ENCODE data around the gene HEXA. TPM values are rescaled to one million over a fixed set of nuclear protein-coding genes. Genes with fewer than 3 reads are reported as not detected.

The HEXA gene
- total and polyA plus RNA-seq, 9 of the 15 experiments (the other 6 are each of a cell fraction or from before 2014, with no cell fraction given), result 22.2 to 136 (median 68.9) TPM

DNA sequence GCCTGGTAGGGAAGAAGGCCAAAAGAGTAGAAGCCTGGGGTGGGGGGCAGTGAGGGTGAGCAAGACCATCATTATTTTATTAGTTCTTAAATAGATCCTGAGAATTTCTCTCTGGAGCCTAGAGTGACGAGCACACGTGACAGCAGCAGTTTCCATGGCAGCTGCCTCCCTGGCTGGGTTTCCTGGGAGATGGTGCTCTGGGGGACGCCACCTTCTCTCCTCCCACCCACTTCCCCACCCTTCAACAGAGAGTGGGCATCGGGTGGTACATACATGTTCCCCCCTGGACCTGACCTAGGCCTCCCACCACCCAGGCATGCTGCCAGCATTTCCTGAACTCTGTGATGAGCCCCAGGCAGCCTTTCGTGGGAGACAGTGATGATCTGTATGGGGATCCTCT is 68.8 kb downstream of the HEXA start (continued):
- no peak for TF ChIP-seq NR4A1 (CRISPR knock-in tag; IDR thresholded peaks at IDR 0.05)
- TF ChIP-seq NR4A1 (tag; IDR thresholded peaks at IDR 0.05), result no peak
- no peak for TF ChIP-seq FOSL1 (tag; conservative IDR thresholded peaks at IDR 0.05)
- no peak for TF ChIP-seq POLR3G (IDR thresholded peaks at IDR 0.05; ENCODE audit: extremely low read depth, insufficient read length, insufficient replicate concordance)
- no peak for TF ChIP-seq CHCHD3 (CRISPR knock-in tag; IDR thresholded peaks at IDR 0.05)
- TF ChIP-seq SMARCE1 (IDR thresholded peaks at IDR 0.05), result no peak
- TF ChIP-seq CREM (IDR thresholded peaks at IDR 0.05; ENCODE audit: low read depth), result no peak
- no peak for TF ChIP-seq XRCC5 (IDR thresholded peaks at IDR 0.05; ENCODE audit: low read depth, low read length)
- TF ChIP-seq ARID1B (IDR thresholded peaks at IDR 0.05), result no peak
- no peak for TF ChIP-seq ZNF77 (CRISPR knock-in tag; IDR thresholded peaks at IDR 0.05)

GRCh38 chr15:72306211-72306785 is 69.5 kb downstream of the HEXA start:
- 2% methylated on average over 9 of the region's 10 CpGs for WGBS (ENCODE audit: insufficient coverage, low coverage, missing lambda C conversion rate)
- H3K9me3 ChIP-seq (replicated peaks; ENCODE audit: control insufficient read depth, insufficient read depth, low read depth, low read length), result no peaks in the 10 kb centered on the region
- CTCF ChIA-PET (ENCODE audit: low intra/inter-chr PET ratio), result no interaction called here
- in situ Hi-C loops (cut with MboI) (loop anchor here (25.0 kb wide), 3 partner anchors 781 to 1781 kb away; partner anchors contain the start of gene GOLGA6A), intact Hi-C loops (cut with micrococcal nuclease) (no loop called here)
- POLR2A ChIA-PET, result interaction anchor here (0.6 to 0.9 kb wide), 4 partner anchors 13 to 386 kb away, joined by 3 read pairs; no protein-coding TSS in a partner anchor
- H3K36me3 ChIP-seq (ENCODE audit: control insufficient read depth, insufficient read depth, low read length), result no peaks in the 10 kb centered on the region
- peak in 3 of 4 experiments; percentile 23 to 45 (median 39) for DNase-seq (ENCODE audit: extremely low read depth in 1 of 4, low spot score in 3 of 4)
- no peaks in the 10 kb centered on the region for H3K4me1 ChIP-seq (replicated peaks in 1 of 2; ENCODE audit: control insufficient read depth in 2 of 2, insufficient read depth in 2 of 2, low read length in 2 of 2)
- no peaks in the 10 kb centered on the region for H3K9me1 ChIP-seq (ENCODE audit: control insufficient read depth, insufficient read depth, low read length)
- no peak overlapping the region for H3K27ac ChIP-seq (ENCODE audit: extremely low read depth, low read depth, low read length)
- peak; percentile 47; the same call in 2 of the 3 replicates for ATAC-seq
- FAIRE-seq, result no peak
- no peaks in the 10 kb centered on the region for H3K79me2 ChIP-seq (ENCODE audit: control insufficient read depth, insufficient read depth, low read length)
- no peak overlapping the region for H3K4me3 ChIP-seq
- H3K27me3 ChIP-seq (ENCODE audit: control insufficient read depth in 2 of 2, insufficient read depth in 2 of 2, low read length in 2 of 2), result peaks cover 19 to 34% of the 10 kb centered on the region in 2 experiments
- no peak overlapping the region for H2AFZ ChIP-seq (ENCODE audit: low read depth, low read length)
- no TSS peak for BruUV-seq (replicated peaks)
- H4K20me1 ChIP-seq (replicated peaks; ENCODE audit: control insufficient read depth, insufficient read depth, low read length), result no peaks in the 10 kb centered on the region; the same call in 1 of the 2 replicates
- H3K9ac ChIP-seq (ENCODE audit: insufficient read depth in 1 of 2, low read depth in 2 of 2, low read length in 2 of 2), result no peak overlapping the region
- H3K4me2 ChIP-seq (ENCODE audit: insufficient read depth, low read length), result no peak overlapping the region
- TF ChIP-seq CBX5 (IDR thresholded peaks at IDR 0.05; ENCODE audit: borderline replicate concordance, low read depth), result no peak
- TF ChIP-seq MTA3 (IDR thresholded peaks at IDR 0.05; ENCODE audit: borderline replicate concordance), result no peak
- no peak for TF ChIP-seq ZNF551 (CRISPR knock-in tag; IDR thresholded peaks at IDR 0.05)
- peak; percentile 67 for TF ChIP-seq NEUROD1 (IDR thresholded peaks at IDR 0.05; ENCODE audit: borderline replicate concordance, low read depth, low read length, partially characterized antibody)
- TF ChIP-seq SP1 (CRISPR knock-in tag; IDR thresholded peaks at IDR 0.05), result no peak
- TF ChIP-seq, protein P1, sequence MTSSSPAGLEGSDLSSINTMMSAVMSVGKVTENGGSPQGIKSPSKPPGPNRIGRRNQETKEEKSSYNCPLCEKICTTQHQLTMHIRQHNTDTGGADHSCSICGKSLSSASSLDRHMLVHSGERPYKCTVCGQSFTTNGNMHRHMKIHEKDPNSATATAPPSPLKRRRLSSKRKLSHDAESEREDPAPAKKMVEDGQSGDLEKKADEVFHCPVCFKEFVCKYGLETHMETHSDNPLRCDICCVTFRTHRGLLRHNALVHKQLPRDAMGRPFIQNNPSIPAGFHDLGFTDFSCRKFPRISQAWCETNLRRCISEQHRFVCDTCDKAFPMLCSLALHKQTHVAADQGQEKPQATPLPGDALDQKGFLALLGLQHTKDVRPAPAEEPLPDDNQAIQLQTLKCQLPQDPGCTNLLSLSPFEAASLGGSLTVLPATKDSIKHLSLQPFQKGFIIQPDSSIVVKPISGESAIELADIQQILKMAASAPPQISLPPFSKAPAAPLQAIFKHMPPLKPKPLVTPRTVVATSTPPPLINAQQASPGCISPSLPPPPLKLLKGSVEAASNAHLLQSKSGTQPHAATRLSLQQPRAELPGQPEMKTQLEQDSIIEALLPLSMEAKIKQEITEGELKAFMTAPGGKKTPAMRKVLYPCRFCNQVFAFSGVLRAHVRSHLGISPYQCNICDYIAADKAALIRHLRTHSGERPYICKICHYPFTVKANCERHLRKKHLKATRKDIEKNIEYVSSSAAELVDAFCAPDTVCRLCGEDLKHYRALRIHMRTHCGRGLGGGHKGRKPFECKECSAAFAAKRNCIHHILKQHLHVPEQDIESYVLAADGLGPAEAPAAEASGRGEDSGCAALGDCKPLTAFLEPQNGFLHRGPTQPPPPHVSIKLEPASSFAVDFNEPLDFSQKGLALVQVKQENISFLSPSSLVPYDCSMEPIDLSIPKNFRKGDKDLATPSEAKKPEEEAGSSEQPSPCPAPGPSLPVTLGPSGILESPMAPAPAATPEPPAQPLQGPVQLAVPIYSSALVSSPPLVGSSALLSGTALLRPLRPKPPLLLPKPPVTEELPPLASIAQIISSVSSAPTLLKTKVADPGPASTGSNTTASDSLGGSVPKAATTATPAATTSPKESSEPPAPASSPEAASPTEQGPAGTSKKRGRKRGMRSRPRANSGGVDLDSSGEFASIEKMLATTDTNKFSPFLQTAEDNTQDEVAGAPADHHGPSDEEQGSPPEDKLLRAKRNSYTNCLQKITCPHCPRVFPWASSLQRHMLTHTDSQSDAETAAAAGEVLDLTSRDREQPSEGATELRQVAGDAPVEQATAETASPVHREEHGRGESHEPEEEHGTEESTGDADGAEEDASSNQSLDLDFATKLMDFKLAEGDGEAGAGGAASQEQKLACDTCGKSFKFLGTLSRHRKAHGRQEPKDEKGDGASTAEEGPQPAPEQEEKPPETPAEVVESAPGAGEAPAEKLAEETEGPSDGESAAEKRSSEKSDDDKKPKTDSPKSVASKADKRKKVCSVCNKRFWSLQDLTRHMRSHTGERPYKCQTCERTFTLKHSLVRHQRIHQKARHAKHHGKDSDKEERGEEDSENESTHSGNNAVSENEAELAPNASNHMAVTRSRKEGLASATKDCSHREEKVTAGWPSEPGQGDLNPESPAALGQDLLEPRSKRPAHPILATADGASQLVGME (CRISPR knock-in tag; IDR thresholded peaks at IDR 0.05), result peak; percentile 90
- TF ChIP-seq ZNF584 (CRISPR knock-in tag; IDR thresholded peaks at IDR 0.05; ENCODE audit: low read depth), result no peak
- TF ChIP-seq SOX6 (IDR thresholded peaks at IDR 0.05), result no peak
- TF ChIP-seq FOXK2 (conservative IDR thresholded peaks at IDR 0.05 in 1 of 2, IDR thresholded peaks at IDR 0.05 in 1 of 2; ENCODE audit: low read depth in 2 of 2), result no peak
